ENCODE results near the gene NRCAM.
"Not testable (repeated sequence)": the region's sequence is repeated elsewhere in the genome, so short reads cannot be mapped to it uniquely, and the experiment has no call there.

GRCh38 chr7:108504576-108504975 is 48.3 kb upstream of the NRCAM start:
- TF ChIP-seq SP2 (IDR thresholded peaks at IDR 0.05; ENCODE audit: low read length); SIN3A (conservative IDR thresholded peaks at IDR 0.05 in 1 of 2, IDR thresholded peaks at IDR 0.05 in 1 of 2; ENCODE audit: low read depth in 1 of 2, low read length in 2 of 2); TAF1 (IDR thresholded peaks at IDR 0.05; ENCODE audit: low read depth, low read length); POLR2A (IDR thresholded peaks at IDR 0.05; ENCODE audit: control extremely low read depth in 1 of 2, low read depth in 2 of 2, low read length in 2 of 2): not testable (repeated sequence)

Measured in H1 (cell line).